Astrocyte of the cerebellum (primary cell): ENCODE results near the gene PLCG1.
A peak's percentile ranks its signal among the peaks of the same experiment; 100 is the strongest.
"Not testable (repeated sequence)": the region's sequence is repeated elsewhere in the genome, so short reads cannot be mapped to it uniquely, and the experiment has no call there.

Source experiments
- DNase-seq: peaks from one replicate; pipeline ENCODE4 v3.0.0-alpha.2; 2011; ENCODE audit warnings: low read depth
- H3K4me3 ChIP-seq: 2 replicates; pipeline ENCODE4 v1.5.1; 2011; ENCODE audit warnings: mild to moderate bottlenecking, low read depth, low read length, moderate library complexity
- in situ Hi-C: cut with HindIII; loops from 2 replicates; pipeline ENCODE4 v1.10.0; 2017; ENCODE audit warnings: low sequenced_read_pairs
- TF ChIP-seq, protein P1 (sequence below): IDR thresholded peaks from 2 replicates; pipeline ENCODE4 v1.5.1; 2012; ENCODE audit warnings: low read length, low read depth, moderate library complexity, mild to moderate bottlenecking; ENCODE audit errors: missing control alignments

Gene PLCG1

DNA sequence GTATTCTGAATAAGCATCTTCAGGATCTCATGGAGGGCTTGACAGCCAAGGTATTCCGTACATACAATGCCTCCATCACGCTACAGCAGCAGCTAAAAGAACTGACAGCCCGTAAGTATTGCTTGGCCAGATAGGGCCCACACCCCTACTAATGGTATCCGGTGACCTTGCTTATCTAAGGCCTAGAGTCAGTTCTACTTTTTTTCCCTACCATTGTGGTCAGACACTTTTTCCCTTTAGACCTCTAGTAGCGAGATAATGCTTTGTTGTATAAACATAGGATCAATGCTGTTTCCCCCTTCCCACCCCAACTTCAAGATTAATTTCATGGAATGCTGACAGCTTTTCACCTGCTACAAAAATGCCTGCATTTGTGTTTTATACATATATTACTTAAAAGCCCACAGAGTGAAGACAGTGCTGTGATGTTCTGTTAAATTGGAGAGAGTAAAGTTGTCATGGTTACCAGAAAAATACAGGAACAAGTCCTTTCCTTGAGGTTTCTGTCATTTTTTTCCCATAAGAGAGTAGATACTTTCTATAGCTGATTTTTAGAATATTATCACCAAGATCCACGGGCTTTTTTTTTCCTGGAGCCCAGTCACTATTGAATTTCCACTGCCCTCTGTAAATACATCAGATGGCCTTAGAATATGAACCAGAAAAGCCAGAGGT lies 20.9 kb upstream of the PLCG1 start:
- no peak overlapping the region for H3K4me3 ChIP-seq
- in situ Hi-C loops, result no loop called here
- DNase-seq, result no peak
- TF ChIP-seq, protein P1, sequence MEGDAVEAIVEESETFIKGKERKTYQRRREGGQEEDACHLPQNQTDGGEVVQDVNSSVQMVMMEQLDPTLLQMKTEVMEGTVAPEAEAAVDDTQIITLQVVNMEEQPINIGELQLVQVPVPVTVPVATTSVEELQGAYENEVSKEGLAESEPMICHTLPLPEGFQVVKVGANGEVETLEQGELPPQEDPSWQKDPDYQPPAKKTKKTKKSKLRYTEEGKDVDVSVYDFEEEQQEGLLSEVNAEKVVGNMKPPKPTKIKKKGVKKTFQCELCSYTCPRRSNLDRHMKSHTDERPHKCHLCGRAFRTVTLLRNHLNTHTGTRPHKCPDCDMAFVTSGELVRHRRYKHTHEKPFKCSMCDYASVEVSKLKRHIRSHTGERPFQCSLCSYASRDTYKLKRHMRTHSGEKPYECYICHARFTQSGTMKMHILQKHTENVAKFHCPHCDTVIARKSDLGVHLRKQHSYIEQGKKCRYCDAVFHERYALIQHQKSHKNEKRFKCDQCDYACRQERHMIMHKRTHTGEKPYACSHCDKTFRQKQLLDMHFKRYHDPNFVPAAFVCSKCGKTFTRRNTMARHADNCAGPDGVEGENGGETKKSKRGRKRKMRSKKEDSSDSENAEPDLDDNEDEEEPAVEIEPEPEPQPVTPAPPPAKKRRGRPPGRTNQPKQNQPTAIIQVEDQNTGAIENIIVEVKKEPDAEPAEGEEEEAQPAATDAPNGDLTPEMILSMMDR, result no peak

DNA sequence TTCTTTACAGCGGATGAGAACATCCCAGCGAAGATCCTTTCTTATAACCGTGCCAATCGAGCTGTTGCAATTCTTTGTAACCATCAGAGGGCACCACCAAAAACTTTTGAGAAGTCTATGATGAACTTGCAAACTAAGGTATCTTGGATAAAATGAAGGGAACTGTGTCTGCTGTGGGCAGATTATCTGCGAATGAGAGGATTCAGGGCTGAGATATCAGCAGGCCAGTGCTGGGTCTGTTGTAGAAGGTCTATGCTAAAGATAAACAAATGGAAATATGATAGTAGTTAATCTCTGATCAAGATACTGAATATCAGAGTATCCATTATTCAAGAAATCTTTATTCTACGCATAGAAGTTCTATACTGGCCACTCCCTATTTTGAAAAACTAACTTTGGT lies 19.2 kb upstream of the PLCG1 start:
- DNase-seq, in situ Hi-C loops, H3K4me3 ChIP-seq: not testable (repeated sequence)
- TF ChIP-seq, protein P1, result peak; percentile 9

DNA sequence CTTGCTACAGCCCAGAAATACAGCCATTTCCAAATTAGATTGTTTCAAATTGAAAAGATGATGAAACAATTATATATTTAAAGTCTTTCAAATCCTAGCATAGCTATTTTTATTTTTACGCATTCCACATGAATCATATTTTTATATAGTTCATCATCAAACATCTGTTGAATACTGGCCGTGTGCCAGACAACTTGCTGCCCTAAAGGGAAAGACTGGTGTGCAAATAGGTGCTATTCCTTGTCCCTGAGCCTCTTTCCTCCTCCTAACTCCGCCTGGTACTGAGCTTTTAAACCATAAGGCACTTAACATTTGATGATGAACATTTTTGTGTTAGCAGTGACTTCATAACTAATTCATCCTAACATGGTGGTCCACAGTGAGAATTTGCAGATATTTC lies 18.7 kb upstream of the PLCG1 start:
- in situ Hi-C loops, result no loop called here
- DNase-seq, result no peak

DNA sequence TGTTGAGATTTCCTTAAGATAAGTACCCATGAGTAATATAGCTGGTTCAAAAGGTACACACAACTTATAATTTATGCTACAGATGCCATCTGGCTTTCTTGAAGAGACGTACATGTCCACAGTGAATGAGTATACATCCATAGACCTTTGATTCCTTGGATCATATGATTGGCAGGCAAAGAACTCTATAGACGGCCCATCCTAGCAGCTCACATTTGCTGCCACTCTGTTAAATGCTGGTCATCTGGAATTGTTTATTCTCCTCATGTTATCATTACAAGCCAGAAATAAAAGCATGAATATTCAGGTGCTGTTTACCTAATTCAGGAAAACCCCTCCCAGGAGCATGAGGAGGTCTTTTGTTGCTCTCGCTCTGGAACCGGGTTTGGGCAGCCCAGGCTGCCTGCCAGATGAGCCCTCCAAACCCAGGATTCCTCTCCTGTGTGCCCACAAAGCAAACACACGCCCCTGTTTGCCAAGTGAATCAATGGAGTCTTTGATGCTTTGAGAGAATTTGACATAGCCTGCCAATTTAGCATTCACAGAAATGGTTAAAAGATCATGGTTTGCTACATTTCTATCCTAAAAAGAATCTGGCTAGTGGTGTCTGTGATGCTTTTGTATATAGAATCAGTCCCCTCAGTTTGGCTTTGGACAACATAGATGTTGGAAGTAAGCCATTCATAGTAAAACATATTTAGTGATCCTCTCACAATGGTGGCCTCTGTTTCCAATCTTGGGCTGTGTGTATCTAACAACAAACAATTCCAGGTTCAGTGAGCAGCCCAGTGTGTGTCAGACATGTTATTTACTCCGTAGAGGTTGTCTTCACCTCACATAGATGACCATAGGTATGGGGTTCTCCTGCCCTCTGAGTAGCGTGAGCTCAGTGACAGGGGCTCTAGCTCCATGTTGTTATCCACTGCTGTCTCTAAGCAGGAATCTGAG lies 17.5 kb upstream of the PLCG1 start:
- H3K4me3 ChIP-seq, result no peak overlapping the region
- in situ Hi-C loops, result no loop called here
- DNase-seq, result no peak
- TF ChIP-seq, protein P1, result no peak

More for the DNA sequence above, 18.7 kb upstream of the PLCG1 start:
- no peak overlapping the region for H3K4me3 ChIP-seq
- TF ChIP-seq, protein P1, result no peak

DNA sequence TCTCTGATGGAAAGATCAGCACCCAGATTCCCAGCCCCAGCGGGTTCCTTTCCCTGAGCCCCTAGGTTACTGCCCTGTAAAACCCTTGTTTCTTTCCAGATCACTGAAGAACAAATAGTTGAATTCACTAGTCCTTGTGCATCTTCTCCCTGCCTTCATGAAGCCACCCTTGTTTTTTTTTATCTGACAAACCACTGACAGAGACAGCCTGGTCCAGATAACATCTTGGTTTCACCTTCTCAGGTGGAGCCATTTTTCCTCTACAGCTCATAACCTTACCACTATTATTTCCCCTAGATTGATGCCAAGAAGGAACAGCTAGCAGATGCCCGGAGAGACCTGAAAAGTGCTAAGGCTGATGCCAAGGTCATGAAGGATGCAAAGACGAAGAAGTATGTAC lies 15.9 kb upstream of the PLCG1 start:
- TF ChIP-seq, protein P1, result no peak
- in situ Hi-C loops, result no loop called here
- no peak overlapping the region for H3K4me3 ChIP-seq
- DNase-seq, result no peak

DNA sequence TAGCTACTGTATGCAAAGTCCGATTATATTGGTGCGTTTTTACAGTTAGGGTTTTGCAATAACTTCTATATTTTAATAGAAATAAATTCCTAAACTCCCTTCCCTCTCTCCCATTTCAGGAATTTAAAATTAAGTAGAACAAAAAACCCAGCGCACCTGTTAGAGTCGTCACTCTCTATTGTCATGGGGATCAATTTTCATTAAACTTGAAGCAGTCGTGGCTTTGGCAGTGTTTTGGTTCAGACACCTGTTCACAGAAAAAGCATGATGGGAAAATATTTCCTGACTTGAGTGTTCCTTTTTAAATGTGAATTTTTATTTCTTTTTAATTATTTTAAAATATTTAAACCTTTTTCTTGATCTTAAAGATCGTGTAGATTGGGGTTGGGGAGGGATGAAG lies 13.7 kb upstream of the PLCG1 start:
- no peak for DNase-seq
- TF ChIP-seq, protein P1, result no peak
- H3K4me3 ChIP-seq, result no peak overlapping the region
- in situ Hi-C loops, result no loop called here
